ENCODE results near the gene FRRS1L. TPM values are rescaled to one million over a fixed set of nuclear protein-coding genes. Genes with fewer than 3 reads are reported as not detected.

FRRS1L gene
- total RNA-seq, 1 experiment from 2014 or later, result 0.02 TPM

DNA sequence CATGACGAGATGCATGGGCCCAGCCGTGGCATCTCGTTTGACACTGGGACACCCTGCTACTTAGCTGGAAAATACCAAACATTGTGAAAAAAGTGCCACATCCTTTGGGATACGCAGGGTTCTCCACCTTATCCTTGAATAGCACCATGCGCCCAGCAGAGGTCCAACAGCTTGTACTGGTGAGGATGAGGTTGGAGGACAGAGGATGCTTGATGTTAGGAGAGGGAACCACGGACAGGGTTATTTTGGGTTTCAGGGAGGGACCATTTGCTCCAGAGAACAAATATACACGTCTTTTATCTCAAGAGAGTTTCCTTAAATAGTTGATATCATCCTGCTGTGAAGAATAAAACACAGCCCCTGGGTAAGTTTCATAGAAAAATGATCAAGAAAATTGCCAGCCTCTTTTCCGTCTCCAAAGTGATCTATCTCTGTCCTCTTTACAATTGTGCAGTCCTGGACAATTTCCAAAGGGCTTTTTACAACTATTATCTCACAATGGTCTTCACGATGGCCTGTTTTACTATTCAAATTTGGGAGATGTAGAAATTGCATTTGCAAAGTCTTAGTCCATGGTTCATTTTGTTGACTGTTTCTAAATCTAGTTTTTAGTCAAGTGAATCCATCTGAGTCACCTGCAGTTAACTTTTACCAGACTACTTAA lies 19.9 kb upstream of the FRRS1L start:
- Histone ChIP-seq H3K27ac (no peak overlapping the region), H3K36me3 (no peaks in the 10 kb centered on the region), H3K9me3 (replicated peaks) (no peaks in the 10 kb centered on the region), H3K4me3 (no peak overlapping the region), H3K4me1 (no peaks in the 10 kb centered on the region), H3K27me3 (no peaks in the 10 kb centered on the region; the same call in 1 of the 2 replicates)
- no peak for DNase-seq

DNA sequence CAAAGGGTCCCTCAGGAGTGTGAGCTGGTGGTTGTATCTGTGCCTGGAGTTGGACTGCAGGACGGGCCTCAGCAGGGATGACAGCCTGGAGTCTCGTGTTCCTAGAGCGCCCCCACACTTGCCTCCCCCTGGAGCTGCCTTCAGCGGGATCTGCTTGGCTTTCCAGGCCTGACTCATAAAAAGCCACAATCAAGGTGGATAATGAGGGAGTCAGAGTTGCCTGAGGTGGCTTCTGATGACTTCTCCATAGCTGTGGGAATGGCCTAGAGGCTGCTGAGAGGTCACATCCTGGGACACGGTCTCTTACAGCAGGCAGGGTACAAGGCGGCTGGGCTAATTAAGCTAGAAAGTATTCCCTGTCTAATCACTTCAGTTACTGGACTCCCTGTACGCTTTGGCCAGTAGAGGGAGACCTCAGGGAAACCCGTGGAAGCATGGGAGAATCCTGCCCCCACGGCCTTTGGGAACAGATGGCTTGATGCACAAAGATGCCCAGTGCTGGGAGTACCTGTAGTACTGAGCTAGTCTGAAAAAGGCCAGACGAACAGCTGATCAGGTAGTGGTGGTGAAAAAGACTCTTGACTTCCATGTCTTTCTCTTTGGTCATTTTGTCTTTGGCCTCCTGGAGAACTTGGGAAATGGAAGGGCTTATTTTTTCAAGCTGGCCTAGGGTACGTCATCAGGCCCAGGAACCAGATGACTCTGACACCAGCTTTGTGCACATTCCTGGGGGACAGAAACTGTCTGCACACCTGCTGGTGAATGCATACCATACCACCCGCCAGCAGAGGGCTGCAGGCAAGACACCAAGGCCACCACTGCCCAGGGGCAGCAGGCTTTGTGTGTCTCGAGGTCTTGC lies 16.1 kb upstream of the FRRS1L start:
- DNase-seq, result peak; percentile 49 to 66
- Histone ChIP-seq H3K9me3 (replicated peaks) (no peaks in the 10 kb centered on the region), H3K4me1 (no peaks in the 10 kb centered on the region), H3K27ac (no peak overlapping the region), H3K27me3 (no peaks in the 10 kb centered on the region), H3K36me3 (no peaks in the 10 kb centered on the region), H3K4me3 (no peak overlapping the region)

DNA sequence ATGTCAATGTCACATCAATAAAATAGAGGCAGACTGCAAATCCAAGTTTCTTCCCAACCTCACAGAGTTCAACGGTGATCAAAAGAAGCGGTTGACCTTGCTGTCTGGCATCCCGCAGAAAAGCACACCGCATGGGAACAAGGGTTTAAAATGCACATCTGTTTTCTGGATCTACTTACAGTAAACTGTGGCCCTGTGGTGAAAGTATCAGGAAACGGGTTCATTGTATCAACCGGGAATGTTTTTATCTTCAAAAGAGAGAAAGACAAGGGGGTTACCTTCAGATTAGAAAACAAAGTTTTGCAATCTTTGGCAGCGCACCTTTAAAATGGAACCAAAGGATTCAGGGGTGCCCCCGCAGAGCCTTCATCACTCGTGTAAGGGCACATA lies 15.5 kb upstream of the FRRS1L start:
- DNase-seq, result no peak
- Histone ChIP-seq H3K9me3 (replicated peaks) (no peaks in the 10 kb centered on the region), H3K36me3 (no peaks in the 10 kb centered on the region), H3K4me3 (no peak overlapping the region), H3K27ac (no peak overlapping the region), H3K4me1 (no peaks in the 10 kb centered on the region), H3K27me3 (no peaks in the 10 kb centered on the region)

DNA sequence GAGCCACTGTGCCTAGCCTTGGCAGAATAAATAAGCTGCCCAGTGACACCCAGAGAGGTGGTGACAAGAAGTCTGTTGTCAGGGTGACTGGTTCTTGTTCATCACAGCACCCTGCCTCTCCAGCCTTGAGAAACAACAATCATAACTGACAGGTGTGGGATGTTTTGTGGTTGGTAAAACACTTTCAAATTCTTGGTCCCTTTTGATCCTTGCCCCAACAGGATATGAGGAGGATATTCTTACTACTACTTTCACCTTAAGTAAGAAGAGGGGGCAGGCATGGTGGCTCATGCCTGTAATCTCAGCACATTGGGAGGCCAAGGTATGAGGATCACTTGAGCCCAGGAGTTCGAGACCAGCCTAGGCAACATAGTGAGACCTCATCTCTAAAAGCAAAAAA lies 14.2 kb upstream of the FRRS1L start:
- Histone ChIP-seq H3K9me3 (replicated peaks) (no peaks in the 10 kb centered on the region), H3K4me1 (no peaks in the 10 kb centered on the region), H3K4me3 (no peak overlapping the region), H3K36me3 (no peaks in the 10 kb centered on the region), H3K27me3 (no peaks in the 10 kb centered on the region), H3K27ac (no peak overlapping the region)
- DNase-seq, result no peak

DNA sequence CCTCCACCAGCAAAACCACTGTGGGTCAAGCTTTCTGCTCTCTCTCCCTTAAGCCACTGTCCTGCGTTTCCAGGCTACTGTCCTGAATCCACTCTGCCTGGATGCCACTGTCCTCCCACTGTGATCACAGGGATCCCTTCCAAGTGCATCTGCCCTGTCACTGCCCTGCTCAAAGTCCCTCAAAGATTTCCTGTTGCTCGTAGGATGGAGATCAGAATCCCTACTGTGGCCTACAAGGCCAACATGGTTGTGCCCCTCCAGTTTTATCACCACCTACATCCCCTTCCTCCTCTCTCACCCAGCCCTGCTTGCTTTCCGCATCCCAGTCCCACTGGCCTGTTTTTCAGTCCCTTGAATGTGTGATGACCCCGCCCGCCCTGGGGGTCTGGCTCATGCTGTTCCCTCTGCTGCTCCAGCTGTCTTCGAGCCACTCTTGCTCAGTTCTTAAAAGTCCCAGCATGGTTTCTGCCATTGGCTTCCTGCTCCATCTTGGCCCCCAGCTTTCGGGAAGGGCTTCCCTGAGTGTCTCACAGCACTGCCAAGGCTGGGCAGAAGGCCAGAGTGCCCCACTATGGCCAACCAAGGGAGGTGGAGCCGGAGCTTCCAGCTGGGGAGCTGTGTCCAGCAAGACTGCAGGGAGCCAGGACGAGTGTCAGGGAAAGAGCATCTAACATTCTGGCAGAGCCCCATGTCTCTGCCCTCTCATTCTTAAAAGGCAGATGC lies 12.9 kb upstream of the FRRS1L start:
- Histone ChIP-seq H3K9me3 (replicated peaks) (no peaks in the 10 kb centered on the region), H3K4me3 (no peak overlapping the region), H3K27me3 (no peaks in the 10 kb centered on the region), H3K4me1 (no peaks in the 10 kb centered on the region), H3K36me3 (no peaks in the 10 kb centered on the region), H3K27ac (no peak overlapping the region)
- DNase-seq, result no peak

DNA sequence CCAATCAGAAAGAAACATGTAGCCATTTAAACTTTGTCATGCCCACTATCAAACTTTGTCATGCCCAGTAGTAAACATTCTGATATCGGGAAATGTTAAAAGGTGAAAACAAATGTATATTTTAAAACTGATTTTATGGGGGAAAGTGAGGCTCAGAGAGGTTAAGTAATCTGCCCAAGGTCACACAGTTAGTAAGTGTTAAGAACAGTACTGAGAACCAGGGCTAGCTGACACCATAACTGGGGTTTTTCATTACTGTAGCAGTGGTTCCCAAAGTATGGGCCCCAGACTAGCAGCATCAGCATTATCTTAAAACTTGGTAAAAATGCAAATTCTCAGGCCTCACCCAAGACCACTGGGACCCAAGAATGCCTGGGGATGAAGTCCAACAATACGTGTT lies 9.9 kb upstream of the FRRS1L start:
- Histone ChIP-seq H3K27me3 (no peaks in the 10 kb centered on the region), H3K9me3 (replicated peaks) (no peaks in the 10 kb centered on the region), H3K27ac (no peak overlapping the region), H3K4me1 (peaks cover 3% of the 10 kb centered on the region), H3K4me3 (no peak overlapping the region), H3K36me3 (no peaks in the 10 kb centered on the region)
- DNase-seq, result no peak

DNA sequence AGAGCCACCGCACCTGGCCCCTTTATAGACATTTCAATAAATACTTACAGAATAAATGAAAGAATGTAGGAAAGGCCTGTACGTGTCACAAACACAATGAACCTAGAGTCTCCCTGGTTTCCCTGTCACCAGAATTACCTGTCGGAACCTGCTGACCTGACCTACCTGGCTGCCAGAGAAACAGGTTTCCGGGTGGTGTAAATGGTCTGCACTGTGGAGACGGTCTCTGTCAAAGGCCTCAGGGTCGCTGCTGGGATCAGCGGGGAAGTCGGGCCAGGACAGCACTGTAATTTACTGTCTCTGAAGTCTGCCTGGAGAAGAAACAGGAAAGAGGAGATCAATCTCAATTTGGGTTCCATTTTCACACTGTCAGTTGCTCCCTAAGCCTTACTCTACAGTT lies 9.3 kb upstream of the FRRS1L start:
- DNase-seq, result no peak
- H3K36me3 ChIP-seq, result no peaks in the 10 kb centered on the region
- no peak overlapping the region for H3K27ac ChIP-seq
- no peak overlapping the region for H3K4me3 ChIP-seq
- H3K9me3 ChIP-seq (replicated peaks), result no peaks in the 10 kb centered on the region; the same call in 1 of the 2 replicates
- peaks cover 9% of the 10 kb centered on the region for H3K4me1 ChIP-seq
- no peaks in the 10 kb centered on the region for H3K27me3 ChIP-seq

DNA sequence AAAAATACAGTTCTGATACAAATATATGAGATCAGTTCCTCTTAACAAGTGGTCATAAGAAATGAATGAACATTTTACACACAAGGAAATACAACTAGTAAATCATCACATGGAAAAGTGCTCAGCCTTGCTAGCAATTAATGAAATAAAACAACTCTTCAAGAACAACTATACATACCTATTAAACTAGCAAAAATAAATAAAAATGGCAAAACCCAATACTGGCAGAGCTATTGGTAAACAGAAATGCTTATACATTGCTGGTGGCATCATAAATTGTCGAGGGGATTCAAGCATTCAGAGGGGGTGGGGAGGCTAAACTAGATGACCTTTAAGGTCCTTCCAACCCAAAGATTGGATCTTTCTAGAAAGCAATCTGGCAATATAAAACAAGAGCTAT lies 5.9 kb upstream of the FRRS1L start:
- no peak for DNase-seq
- Histone ChIP-seq H3K9me3 (replicated peaks) (no peaks in the 10 kb centered on the region; the same call in 1 of the 2 replicates), H3K4me1 (peaks cover 12% of the 10 kb centered on the region), H3K36me3 (no peaks in the 10 kb centered on the region), H3K27me3 (no peaks in the 10 kb centered on the region), H3K27ac (no peak overlapping the region), H3K4me3 (no peak overlapping the region)

DNA sequence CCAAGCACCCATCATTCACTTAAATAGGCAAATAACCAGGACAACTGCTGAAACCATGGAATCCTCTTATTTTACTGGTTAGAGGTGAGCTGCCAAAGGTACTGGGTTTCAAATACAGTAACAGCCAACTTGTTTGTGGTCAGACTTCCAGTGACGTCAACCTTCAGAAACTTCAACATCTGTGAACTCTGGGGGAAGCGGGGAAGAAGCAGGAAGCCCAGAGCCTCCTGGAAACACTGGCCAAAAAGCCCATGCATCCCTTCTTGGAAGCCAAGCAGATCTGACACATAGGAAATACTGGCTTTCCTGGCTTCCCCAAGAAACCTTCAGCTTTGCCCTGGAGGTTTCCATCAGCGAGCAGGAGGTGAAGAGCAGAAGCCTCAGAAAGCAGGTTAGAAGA lies 4.9 kb upstream of the FRRS1L start:
- Histone ChIP-seq H3K9me3 (replicated peaks) (no peaks in the 10 kb centered on the region; the same call in 1 of the 2 replicates), H3K36me3 (no peaks in the 10 kb centered on the region), H3K4me1 (peaks cover 12% of the 10 kb centered on the region), H3K4me3 (no peak overlapping the region), H3K27ac (no peak overlapping the region), H3K27me3 (no peaks in the 10 kb centered on the region)
- DNase-seq, result peak; percentile 27 to 56

DNA sequence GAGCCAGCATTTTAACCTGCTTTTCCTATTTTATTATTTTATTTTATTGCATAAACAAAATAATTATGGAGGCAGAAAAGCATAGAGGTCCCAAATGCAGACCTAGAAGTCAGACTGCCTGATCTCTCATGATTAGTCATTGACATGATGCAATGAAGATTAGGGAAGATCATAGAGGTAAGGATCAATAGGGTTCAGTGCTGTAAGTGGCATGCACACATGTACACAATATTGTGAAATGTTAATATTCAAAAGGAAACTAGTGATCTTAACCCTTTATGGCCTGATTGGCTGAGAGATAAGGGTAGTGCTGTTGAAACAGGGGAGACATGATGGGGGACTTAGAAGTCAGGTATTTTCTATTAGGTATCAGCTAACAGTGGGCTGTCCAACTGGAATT lies 1.1 kb upstream of the FRRS1L start:
- DNase-seq, result no peak
- H3K36me3 ChIP-seq, result no peaks in the 10 kb centered on the region
- H3K4me1 ChIP-seq, result peaks cover 12% of the 10 kb centered on the region
- H3K27ac ChIP-seq, result no peak overlapping the region
- H3K4me3 ChIP-seq, result no peak overlapping the region
- H3K9me3 ChIP-seq (replicated peaks), result no peaks in the 10 kb centered on the region; the same call in 1 of the 2 replicates
- H3K27me3 ChIP-seq, result no peaks in the 10 kb centered on the region

DNA sequence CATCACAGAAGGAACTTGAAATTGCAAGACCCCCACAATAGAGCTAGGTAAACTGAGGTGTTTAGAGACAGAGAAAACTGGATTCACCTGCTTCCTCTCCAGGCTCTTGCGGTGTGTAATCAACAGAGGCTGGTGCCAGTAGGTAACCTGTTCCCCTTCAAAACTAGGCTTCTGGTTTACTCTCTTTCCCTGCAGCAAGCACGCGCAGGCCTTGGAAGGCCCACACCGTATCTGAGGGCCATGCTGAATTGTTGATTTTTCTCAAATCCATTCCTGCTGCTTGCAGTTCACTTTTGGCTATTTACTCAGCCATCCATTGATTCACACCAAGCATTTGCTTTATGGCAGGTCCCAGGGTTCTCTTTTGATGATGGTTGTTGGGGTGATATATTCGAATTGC lies 667 bp upstream of the FRRS1L start:
- Histone ChIP-seq H3K4me1 (peaks cover 12% of the 10 kb centered on the region), H3K36me3 (no peaks in the 10 kb centered on the region), H3K4me3 (no peak overlapping the region), H3K9me3 (replicated peaks) (no peaks in the 10 kb centered on the region; the same call in 1 of the 2 replicates), H3K27me3 (no peaks in the 10 kb centered on the region), H3K27ac (no peak overlapping the region)
- DNase-seq, result no peak

DNA sequence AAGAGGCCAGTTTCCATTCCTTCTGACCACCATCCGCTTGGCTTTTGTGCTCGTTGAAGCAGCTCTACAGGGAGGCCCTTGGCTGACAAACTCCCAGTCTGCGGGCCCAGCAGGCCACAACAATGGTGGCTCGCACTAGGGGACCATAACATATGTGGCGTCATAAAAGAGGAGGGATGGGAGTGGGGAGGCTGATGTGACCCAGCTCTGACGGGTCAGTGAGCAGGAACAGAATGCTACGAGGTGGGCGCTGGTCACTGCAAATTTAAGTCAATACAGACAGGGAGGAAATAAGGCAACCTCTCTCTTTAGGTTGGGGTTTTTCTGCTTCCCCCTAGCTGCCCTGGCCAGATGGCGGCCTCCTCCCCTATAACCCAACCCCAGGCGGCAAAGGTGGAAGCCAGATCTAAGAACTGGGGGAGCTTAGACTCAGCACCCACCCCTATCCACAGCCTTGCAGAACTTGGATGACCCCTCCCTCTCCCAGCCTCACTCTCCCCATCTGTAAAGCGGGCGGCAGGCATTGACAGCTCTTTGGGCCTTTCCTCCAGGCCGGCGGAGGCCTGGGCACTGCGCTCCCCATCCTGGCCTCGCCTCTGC lies 778 bp downstream of the FRRS1L start:
- Histone ChIP-seq H3K9me3 (replicated peaks) (no peaks in the 10 kb centered on the region; the same call in 1 of the 2 replicates), H3K27ac (no peak overlapping the region), H3K4me3 (no peak overlapping the region), H3K27me3 (no peaks in the 10 kb centered on the region), H3K4me1 (peaks cover 2% of the 10 kb centered on the region; the same call in 1 of the 2 replicates), H3K36me3 (no peaks in the 10 kb centered on the region)
- DNase-seq, result no peak

DNA sequence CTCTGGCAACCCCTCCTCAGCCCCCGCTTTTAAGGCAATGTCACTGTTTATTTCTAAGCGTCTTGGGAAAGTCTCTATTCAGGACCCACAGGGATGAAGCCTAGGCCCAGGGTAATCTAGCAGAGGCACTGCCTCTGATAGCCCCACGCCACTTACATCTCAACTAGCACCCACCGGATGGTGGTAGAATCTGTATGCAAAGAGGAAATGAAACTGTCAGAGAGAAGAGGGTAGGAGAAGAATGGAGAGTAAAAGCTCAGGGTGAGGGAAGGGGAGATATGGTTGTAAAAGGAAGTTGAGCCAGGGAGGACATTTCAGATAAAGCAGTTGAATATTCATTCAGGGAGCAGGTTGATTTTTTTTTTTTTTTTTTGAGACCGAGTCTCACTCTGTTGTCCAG lies 3.0 kb downstream of the FRRS1L start:
- H3K4me3 ChIP-seq, result no peak overlapping the region
- H3K9me3 ChIP-seq (replicated peaks), result no peaks in the 10 kb centered on the region
- H3K27me3 ChIP-seq, result no peaks in the 10 kb centered on the region
- no peak for DNase-seq
- no peaks in the 10 kb centered on the region for H3K36me3 ChIP-seq
- no peak overlapping the region for H3K27ac ChIP-seq
- no peaks in the 10 kb centered on the region for H3K4me1 ChIP-seq

DNA sequence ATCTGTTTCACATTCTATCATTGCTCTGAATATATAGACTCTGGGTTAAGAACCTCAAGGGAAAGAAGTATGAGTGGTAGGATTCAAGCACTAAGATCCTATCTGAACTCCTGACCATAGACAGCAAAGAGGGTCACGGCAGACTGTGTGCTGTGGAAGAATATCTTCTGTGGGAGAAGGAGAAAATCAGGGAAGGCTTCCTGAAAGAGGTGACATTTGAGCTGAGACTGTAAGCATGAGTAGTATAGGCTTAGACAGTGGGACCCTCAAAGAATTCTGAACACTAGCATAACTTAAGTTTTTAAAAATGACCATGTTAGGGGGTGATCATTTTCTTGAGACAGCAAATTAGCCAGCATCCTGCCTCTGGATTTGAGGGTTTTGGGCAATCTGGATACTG lies 3.9 kb downstream of the FRRS1L start:
- no peaks in the 10 kb centered on the region for H3K4me1 ChIP-seq
- no peak overlapping the region for H3K4me3 ChIP-seq
- H3K36me3 ChIP-seq, result no peaks in the 10 kb centered on the region
- no peak for DNase-seq
- no peaks in the 10 kb centered on the region for H3K9me3 ChIP-seq (replicated peaks)
- no peaks in the 10 kb centered on the region for H3K27me3 ChIP-seq
- H3K27ac ChIP-seq, result no peak overlapping the region

DNA sequence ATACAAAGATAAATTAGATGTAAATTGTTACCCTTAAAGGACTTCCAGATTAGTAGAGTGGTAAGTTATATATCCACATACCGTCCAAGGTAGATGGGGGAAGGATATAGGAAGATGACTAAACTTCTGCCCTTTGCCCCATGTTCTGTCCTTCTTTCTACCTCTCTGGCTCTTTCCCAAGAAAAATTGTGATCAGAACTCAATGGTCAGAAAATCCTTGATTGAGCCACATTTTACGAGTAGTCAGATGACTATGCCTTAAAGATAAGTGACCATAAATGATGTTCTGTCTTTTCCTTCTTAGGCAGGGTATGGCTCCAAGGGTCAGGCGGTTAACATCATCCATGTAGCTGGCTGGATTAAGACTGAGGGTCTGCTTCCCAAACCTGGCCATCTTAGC lies 4.4 kb downstream of the FRRS1L start:
- H3K9me3 ChIP-seq (replicated peaks), result no peaks in the 10 kb centered on the region
- H3K4me1 ChIP-seq, result no peaks in the 10 kb centered on the region
- no peak for DNase-seq
- H3K27ac ChIP-seq, result no peak overlapping the region
- H3K4me3 ChIP-seq, result no peak overlapping the region
- no peaks in the 10 kb centered on the region for H3K36me3 ChIP-seq
- no peaks in the 10 kb centered on the region for H3K27me3 ChIP-seq

Measured in SJCRH30 (cell line).